ENCODE data around the gene APBB2.

The APBB2 gene

DNA sequence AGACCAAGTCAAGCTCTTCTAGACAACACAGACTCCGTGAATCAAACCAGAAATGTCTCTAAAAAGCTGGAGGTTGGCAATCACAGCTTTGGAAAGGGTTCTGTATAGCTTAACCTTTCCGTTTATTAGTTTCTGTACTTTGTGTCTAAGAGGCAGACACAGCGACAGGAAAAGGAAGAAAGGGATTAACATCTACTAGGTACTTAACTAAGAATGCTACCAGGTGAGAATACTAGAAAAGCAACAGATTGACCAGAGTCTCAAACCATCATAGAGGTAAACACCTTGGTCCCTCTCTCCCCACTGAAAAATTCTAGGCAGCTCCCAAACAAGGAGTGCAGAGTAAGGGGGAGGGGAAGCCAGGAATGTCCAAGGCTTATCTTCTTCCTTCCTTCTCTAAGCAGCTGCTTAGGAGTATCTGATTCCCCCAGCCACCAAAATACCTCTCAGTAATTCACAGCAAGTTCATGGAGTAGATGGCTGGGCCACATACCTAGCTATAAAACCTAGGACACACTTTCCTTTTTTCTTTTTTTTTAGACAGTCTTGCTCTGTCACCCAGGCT is 80.8 kb downstream of the APBB2 start:
- in situ Hi-C loops (cut with HindIII; ENCODE audit: low pct_unique_long_range_greater_than_20kb, low sequenced_read_pairs), result no loop called here
- TF ChIP-seq JUND (IDR thresholded peaks at IDR 0.05; ENCODE audit: low read depth), result no peak
- peak in 1 of 2 experiments; percentile 44 for DNase-seq (ENCODE audit: low read depth in 1 of 2, low spot score in 1 of 2)

DNA sequence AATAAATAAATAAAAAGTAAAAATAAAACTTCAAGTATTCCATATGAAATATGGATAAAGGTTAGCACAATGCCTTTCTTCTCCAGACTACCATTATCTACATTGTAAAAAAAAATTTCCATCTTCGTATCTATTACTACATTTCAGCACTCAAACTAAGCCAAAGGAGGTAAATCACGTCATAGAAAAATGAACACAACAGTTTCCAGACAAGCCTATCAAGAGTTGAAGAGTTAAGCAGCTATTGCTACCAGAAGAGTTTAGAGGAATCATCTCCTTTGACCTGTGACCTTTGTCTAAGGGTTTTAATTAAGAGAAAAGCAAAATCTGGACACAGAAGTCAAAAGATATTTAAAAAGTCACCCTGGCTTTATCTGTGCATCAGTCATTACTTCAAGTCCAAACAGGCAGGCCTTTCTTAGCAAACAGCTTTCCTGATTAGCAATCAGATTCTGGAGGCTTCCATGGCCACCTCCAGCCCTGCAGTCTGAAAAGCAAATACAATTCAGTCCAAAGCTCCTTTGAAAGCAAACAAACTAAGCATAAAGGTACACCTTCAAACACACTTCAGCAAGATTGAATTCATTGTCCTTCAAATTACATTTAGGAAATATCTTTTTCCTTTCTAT is 82.2 kb downstream of the APBB2 start:
- in situ Hi-C loops (cut with HindIII; ENCODE audit: low pct_unique_long_range_greater_than_20kb, low sequenced_read_pairs), result no loop called here
- TF ChIP-seq JUND (IDR thresholded peaks at IDR 0.05; ENCODE audit: low read depth), result peak; percentile 89
- DNase-seq (ENCODE audit: low read depth in 1 of 2, low spot score in 1 of 2), result peak in 1 of 2 experiments; percentile 69

DNA sequence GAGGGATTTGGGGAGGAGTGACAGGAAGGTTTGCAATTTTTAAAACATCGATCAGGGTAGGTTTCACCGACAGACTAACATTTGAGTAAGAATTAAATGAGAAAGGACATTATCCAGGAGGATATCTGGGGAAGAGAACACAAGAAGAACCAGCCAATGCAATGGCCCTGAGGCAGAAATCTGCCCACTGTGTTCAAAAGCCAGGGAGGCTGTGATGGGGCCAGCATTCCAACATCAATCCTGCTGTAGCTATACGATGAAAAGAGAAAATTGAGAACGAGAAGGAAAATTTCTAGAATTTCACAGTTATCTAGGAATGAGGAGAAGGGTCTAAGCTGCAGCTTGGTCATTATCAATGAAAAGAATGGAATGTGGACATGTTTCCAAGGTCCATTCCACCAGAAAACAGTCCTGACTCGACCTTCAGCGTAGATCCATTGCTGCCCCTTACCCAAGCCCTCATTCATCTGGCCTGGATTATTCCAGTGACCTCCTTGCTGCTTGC is 84.4 kb downstream of the APBB2 start:
- TF ChIP-seq JUND (IDR thresholded peaks at IDR 0.05; ENCODE audit: low read depth), result no peak
- DNase-seq (ENCODE audit: low read depth in 1 of 2, low spot score in 1 of 2), result no peak
- in situ Hi-C loops (cut with HindIII; ENCODE audit: low pct_unique_long_range_greater_than_20kb, low sequenced_read_pairs), result no loop called here

DNA sequence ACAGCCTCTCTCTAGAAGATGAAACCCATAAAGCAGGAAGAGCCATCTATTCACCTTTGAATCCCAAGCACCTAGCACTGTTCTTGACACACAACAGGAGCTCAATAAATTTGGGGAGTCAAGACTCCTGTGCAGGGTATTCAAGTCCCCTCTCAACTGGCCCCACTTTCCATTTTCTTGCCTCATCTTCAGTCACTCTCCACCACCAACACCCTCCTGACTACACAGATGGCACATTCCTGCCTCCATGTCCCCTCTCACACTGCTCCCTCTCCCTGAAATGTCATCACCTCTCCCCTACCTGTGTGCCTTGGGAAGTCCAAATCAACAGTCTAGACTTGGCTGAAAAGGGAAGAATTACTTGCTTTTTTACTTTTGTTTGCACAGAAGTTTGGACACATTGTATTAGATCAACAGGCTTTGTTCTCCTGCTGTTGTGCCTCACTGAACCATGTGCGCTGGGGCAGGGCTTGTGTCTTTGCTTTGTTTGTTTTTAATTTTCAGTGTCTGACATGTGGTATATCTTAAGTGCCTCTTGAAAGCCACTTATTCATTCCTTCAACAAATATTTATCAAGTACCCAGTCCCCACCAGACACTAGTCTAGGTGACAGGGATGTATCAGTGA is 85.1 kb downstream of the APBB2 start:
- in situ Hi-C loops (cut with HindIII; ENCODE audit: low pct_unique_long_range_greater_than_20kb, low sequenced_read_pairs), result no loop called here
- DNase-seq (ENCODE audit: low read depth in 1 of 2, low spot score in 1 of 2), result no peak
- no peak for TF ChIP-seq JUND (IDR thresholded peaks at IDR 0.05; ENCODE audit: low read depth)

DNA sequence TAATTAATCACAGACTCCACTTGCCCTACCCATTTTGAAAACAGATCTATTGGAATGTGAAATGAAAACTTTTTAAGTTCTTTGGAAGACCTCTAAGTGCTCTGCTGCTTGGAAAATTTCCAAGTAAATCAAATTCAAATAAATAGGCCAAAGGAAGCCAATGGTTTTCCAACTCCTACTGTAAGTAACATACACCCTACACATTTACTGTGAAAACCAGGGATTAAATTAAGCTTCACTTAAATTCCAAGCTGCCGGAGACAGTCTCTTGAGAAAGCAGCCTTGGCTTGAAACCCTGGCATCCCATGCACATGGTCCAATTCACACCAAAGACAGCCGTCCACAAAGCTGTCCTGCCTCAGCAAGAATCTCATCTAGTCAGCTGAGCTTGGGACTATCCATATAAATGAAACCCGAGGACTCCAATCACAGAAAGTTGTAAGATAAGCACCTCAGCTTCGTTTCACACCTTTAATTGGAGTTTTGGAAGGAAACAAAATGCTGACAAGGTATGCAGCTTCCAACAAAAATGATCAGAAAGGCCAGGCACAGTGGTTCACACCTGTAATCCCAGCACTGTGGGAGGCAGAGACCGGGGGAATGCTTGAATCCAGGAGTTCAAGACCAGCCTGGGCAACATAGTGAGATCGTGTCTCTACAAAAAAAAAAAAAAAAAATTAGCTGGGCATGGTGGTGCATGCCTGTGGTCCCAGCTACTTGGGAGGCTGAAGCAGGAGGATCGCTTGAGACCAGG is 88.6 kb downstream of the APBB2 start:
- no peak for TF ChIP-seq JUND (IDR thresholded peaks at IDR 0.05; ENCODE audit: low read depth)
- in situ Hi-C loops (cut with HindIII; ENCODE audit: low pct_unique_long_range_greater_than_20kb, low sequenced_read_pairs), result no loop called here
- no peak for DNase-seq (ENCODE audit: low read depth in 1 of 2, low spot score in 1 of 2)

DNA sequence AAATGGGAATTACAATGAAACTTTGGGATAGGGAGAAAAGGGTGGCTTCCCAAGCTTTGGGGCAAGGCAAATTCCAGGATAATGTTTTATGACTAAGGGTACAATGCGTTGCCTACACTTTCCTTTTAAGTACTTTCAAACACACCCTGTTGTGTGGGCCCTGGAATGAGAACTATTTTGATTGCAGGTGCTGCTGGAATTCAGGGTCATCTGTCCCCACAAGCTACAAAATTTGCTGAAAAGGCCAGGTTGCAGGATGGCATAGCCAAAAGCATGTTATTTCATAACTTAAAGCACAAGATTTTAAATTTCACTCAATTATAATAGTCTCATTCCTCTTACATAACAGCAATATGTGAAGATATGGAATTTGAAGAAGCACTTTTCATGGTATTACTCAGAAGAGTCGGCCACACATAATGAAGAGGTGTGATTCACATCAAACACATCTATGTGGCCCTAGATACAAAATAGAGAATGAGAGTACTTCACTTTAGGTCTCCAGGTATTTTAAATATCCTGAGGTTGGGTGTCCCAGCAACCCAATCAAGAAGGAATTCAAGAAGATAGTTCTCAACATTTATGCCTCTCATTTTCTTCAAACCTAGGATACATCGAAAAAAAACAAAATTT is 89.3 kb downstream of the APBB2 start:
- TF ChIP-seq JUND (IDR thresholded peaks at IDR 0.05; ENCODE audit: low read depth), result no peak
- DNase-seq (ENCODE audit: low read depth in 1 of 2, low spot score in 1 of 2), result no peak
- in situ Hi-C loops (cut with HindIII; ENCODE audit: low pct_unique_long_range_greater_than_20kb, low sequenced_read_pairs), result no loop called here

DNA sequence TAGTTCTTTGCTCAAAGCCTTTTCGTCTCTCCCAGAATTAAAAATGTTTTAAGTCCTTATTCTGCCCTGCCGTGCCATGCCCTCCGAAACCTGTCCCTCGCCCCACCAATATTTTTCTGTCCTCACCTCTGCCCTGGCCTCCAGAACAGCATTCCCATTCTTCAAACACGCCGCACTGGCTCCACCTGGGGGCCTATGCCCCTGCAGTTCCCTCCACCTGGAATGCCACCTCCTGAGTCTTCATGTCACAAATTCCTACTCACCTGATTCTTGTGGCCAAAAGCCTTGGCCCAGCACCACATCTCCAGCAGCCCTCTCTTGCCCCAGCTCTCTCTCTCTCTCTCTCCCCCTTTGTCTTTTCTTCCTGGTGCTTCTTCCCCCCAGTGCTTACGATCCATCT is 91.6 kb downstream of the APBB2 start:
- in situ Hi-C loops (cut with HindIII; ENCODE audit: low pct_unique_long_range_greater_than_20kb, low sequenced_read_pairs), result no loop called here
- TF ChIP-seq JUND (IDR thresholded peaks at IDR 0.05; ENCODE audit: low read depth), result no peak
- DNase-seq (ENCODE audit: low read depth in 1 of 2, low spot score in 1 of 2), result no peak

DNA sequence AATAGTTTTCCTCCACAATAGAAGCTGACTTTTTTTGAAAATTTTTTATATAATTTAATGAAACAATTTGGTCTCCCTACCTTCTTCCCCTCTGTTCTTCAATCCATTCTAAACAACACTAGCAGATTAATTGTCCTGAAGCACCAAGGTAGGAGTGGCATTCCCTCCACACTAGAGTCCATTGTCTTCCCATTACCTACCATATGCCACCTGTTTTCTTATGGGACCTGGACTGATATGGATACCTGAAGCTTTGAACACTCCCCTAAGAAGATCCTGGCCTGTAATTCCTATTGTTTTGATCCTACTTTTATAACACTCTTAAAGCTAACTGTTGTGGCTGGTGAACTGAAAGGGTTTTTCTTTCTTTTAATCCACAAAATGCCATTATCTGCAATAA is 92.0 kb downstream of the APBB2 start:
- DNase-seq (ENCODE audit: low read depth in 1 of 2, low spot score in 1 of 2), result no peak

DNA sequence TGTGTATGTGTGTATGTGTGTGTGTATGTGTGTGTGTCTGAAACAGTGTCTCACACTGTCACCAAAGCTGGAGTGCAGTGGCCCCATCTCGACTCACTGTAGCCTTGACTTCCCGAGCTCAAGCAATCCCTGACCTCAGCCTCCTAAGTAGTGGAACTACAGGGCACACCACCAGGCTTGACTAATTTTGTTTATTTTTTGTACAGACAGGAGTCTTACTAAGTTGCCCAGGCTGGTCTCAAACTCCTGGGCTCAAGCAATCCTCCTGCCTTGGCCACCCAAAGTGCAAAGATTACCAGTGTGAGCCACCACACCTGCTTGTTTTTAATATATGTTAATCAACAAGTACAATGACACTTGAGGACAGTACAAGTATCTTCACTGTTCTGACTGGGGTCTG is 92.4 kb downstream of the APBB2 start:
- DNase-seq (ENCODE audit: low read depth in 1 of 2, low spot score in 1 of 2), result no peak
- TF ChIP-seq JUND (IDR thresholded peaks at IDR 0.05; ENCODE audit: low read depth), result no peak
- in situ Hi-C loops (cut with HindIII; ENCODE audit: low pct_unique_long_range_greater_than_20kb, low sequenced_read_pairs), result no loop called here

More for the DNA sequence above, 92.0 kb downstream of the APBB2 start:
- in situ Hi-C loops (cut with HindIII; ENCODE audit: low pct_unique_long_range_greater_than_20kb, low sequenced_read_pairs), result no loop called here
- TF ChIP-seq JUND (IDR thresholded peaks at IDR 0.05; ENCODE audit: low read depth), result no peak

DNA sequence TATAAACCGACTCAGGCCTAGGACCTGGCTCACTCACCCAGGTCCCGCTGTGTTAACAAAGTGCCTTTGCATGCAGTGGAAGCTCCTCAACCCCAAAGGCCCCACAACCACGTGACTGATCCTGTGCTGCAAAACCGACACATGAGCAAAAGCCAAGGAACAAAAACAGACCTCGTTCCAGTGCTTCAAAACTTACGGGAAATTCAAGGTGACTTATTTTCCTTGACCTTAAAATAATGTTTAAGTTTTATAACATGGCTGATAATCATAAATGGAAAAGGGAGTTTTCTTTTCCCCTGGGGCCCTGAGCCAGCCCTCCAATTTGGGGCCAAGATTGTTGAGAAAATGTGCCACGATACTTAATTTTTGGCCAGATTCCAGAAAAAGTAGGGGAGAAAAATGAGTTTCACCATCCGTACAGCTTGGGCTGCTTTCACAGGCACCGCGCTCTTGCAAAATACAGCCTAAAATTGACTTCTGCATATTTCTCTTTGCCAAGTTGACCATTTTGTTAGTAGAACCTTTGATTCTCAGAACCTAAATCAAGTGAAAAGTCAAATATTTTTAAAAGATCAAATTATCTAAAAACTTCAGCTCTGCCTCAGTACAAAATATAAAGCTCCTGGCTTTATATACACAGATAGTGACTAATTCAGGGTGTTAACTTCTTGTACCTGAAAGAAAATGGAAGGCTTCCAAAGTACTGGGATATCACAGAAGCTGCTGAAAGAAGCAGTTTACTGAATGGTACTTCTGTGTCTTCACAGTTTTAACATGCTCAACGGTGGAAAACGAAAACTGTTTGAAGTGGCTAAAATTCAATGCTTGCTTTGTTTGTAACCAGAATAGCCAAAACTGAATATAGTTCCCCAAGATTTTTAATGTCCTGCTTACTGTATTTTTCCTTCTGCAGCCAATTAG is 93.8 kb downstream of the APBB2 start:
- DNase-seq (ENCODE audit: low read depth in 1 of 2, low spot score in 1 of 2), result no peak
- in situ Hi-C loops (cut with HindIII; ENCODE audit: low pct_unique_long_range_greater_than_20kb, low sequenced_read_pairs), result no loop called here
- TF ChIP-seq JUND (IDR thresholded peaks at IDR 0.05; ENCODE audit: low read depth), result no peak

DNA sequence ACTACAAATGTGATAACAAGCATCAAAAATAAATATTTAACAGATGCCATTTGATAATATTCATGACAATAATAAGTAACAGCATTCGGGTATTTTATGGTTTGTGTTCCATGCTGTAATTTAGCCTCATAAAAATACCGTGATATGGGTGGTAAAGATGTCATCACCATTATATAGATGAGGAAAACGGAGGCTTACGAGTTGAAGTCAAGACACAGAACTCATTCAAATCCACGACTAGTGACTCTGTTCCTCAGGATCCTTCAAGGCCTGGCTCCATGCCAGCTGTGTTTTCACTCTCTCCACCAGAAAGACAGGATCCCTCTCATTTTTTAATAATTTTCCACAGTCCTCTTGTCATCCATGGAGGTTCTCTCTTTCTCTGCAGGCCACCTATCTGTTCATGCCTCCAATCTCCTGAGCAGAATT is 94.5 kb downstream of the APBB2 start:
- no peak for TF ChIP-seq JUND (IDR thresholded peaks at IDR 0.05; ENCODE audit: low read depth)
- in situ Hi-C loops (cut with HindIII; ENCODE audit: low pct_unique_long_range_greater_than_20kb, low sequenced_read_pairs), result no loop called here
- DNase-seq (ENCODE audit: low read depth in 1 of 2, low spot score in 1 of 2), result no peak

All from T47D (cell line).